ENCODE results near the gene SLC24A3. TPM values are rescaled to one million over a fixed set of nuclear protein-coding genes. Genes with fewer than 3 reads are reported as not detected.

The SLC24A3 gene
- total RNA-seq, 1 donor from 2014 or later, result not detected

- Mint-ChIP-seq H3K36me3 (ENCODE audit: low read depth) (no peaks in the 10 kb centered on the region), H3K27me3 (ENCODE audit: low read depth) (no peaks in the 10 kb centered on the region), H3K4me1 (ENCODE audit: low read depth) (no peaks in the 10 kb centered on the region), H3K27ac (no peak overlapping the region), H3K9me3 (no peaks in the 10 kb centered on the region), H3K4me3 (ENCODE audit: low read depth) (no peak overlapping the region)
- intact Hi-C loops (cut with micrococcal nuclease), result no loop called here
- DNase-seq (ENCODE audit: low spot score), result no peak
Measured at GRCh38 chr20:19405958-19406357, 193.5 kb downstream of the SLC24A3 start.

GRCh38 chr20:19406381-19406780 lies 193.9 kb downstream of the SLC24A3 start:
- DNase-seq (ENCODE audit: low spot score), result no peak
- H3K27me3 Mint-ChIP-seq (ENCODE audit: low read depth), result no peaks in the 10 kb centered on the region
- H3K4me1 Mint-ChIP-seq (ENCODE audit: low read depth), result no peaks in the 10 kb centered on the region
- H3K27ac Mint-ChIP-seq, result no peak overlapping the region
- no peak overlapping the region for H3K4me3 Mint-ChIP-seq (ENCODE audit: low read depth)
- intact Hi-C loops (cut with micrococcal nuclease), result no loop called here
- H3K9me3 Mint-ChIP-seq, result no peaks in the 10 kb centered on the region
- H3K36me3 Mint-ChIP-seq (ENCODE audit: low read depth), result no peaks in the 10 kb centered on the region

- Mint-ChIP-seq H3K27me3 (ENCODE audit: low read depth) (no peaks in the 10 kb centered on the region), H3K4me1 (ENCODE audit: low read depth) (no peaks in the 10 kb centered on the region), H3K36me3 (ENCODE audit: low read depth) (no peaks in the 10 kb centered on the region), H3K27ac (no peak overlapping the region), H3K9me3 (no peaks in the 10 kb centered on the region), H3K4me3 (ENCODE audit: low read depth) (no peak overlapping the region)
- DNase-seq (ENCODE audit: low spot score), result no peak
- intact Hi-C loops (cut with micrococcal nuclease), result no loop called here
Measured at GRCh38 chr20:19407196-19407595, 194.8 kb downstream of the SLC24A3 start.

GRCh38 chr20:19407736-19408135 lies 195.3 kb downstream of the SLC24A3 start:
- H3K27me3 Mint-ChIP-seq (ENCODE audit: low read depth), result no peaks in the 10 kb centered on the region
- H3K27ac Mint-ChIP-seq, result no peak overlapping the region
- intact Hi-C loops (cut with micrococcal nuclease), result no loop called here
- H3K9me3 Mint-ChIP-seq, result no peaks in the 10 kb centered on the region
- no peak for DNase-seq (ENCODE audit: low spot score)
- H3K4me3 Mint-ChIP-seq (ENCODE audit: low read depth), result no peak overlapping the region
- no peaks in the 10 kb centered on the region for H3K36me3 Mint-ChIP-seq (ENCODE audit: low read depth)
- H3K4me1 Mint-ChIP-seq (ENCODE audit: low read depth), result no peaks in the 10 kb centered on the region

- H3K9me3 Mint-ChIP-seq, result no peaks in the 10 kb centered on the region
- intact Hi-C loops (cut with micrococcal nuclease), result no loop called here
- H3K36me3 Mint-ChIP-seq (ENCODE audit: low read depth), result no peaks in the 10 kb centered on the region
- H3K27me3 Mint-ChIP-seq (ENCODE audit: low read depth), result no peaks in the 10 kb centered on the region
- no peak overlapping the region for H3K4me3 Mint-ChIP-seq (ENCODE audit: low read depth)
- DNase-seq (ENCODE audit: low spot score), result no peak
- no peaks in the 10 kb centered on the region for H3K4me1 Mint-ChIP-seq (ENCODE audit: low read depth)
- no peak overlapping the region for H3K27ac Mint-ChIP-seq
Measured at GRCh38 chr20:19408971-19409370, 196.5 kb downstream of the SLC24A3 start.

GRCh38 chr20:19411811-19412210 lies 199.4 kb downstream of the SLC24A3 start:
- Mint-ChIP-seq H3K36me3 (ENCODE audit: low read depth) (no peaks in the 10 kb centered on the region), H3K4me3 (ENCODE audit: low read depth) (no peak overlapping the region), H3K9me3 (no peaks in the 10 kb centered on the region), H3K4me1 (ENCODE audit: low read depth) (no peaks in the 10 kb centered on the region), H3K27ac (no peak overlapping the region), H3K27me3 (ENCODE audit: low read depth) (no peaks in the 10 kb centered on the region)
- DNase-seq (ENCODE audit: low spot score), result no peak
- intact Hi-C loops (cut with micrococcal nuclease), result no loop called here

- Mint-ChIP-seq H3K4me1 (ENCODE audit: low read depth) (no peaks in the 10 kb centered on the region), H3K9me3 (no peaks in the 10 kb centered on the region), H3K4me3 (ENCODE audit: low read depth) (no peak overlapping the region), H3K27me3 (ENCODE audit: low read depth) (no peaks in the 10 kb centered on the region), H3K36me3 (ENCODE audit: low read depth) (no peaks in the 10 kb centered on the region), H3K27ac (no peak overlapping the region)
- no peak for DNase-seq (ENCODE audit: low spot score)
- intact Hi-C loops (cut with micrococcal nuclease), result no loop called here
Measured at GRCh38 chr20:19412254-19412653, 199.8 kb downstream of the SLC24A3 start.

GRCh38 chr20:19414600-19414999 lies 202.2 kb downstream of the SLC24A3 start:
- H3K4me3 Mint-ChIP-seq (ENCODE audit: low read depth), result no peak overlapping the region
- H3K9me3 Mint-ChIP-seq, result peaks cover 6% of the 10 kb centered on the region
- no peaks in the 10 kb centered on the region for H3K27me3 Mint-ChIP-seq (ENCODE audit: low read depth)

GRCh38 chr20:19415786-19416185 lies 203.3 kb downstream of the SLC24A3 start:
- intact Hi-C loops (cut with micrococcal nuclease), result no loop called here
- H3K4me3 Mint-ChIP-seq (ENCODE audit: low read depth), result no peak overlapping the region
- no peaks in the 10 kb centered on the region for H3K27me3 Mint-ChIP-seq (ENCODE audit: low read depth)
- DNase-seq (ENCODE audit: low spot score), result no peak
- H3K27ac Mint-ChIP-seq, result no peak overlapping the region
- H3K36me3 Mint-ChIP-seq (ENCODE audit: low read depth), result no peaks in the 10 kb centered on the region
- peaks cover 6% of the 10 kb centered on the region for H3K9me3 Mint-ChIP-seq
- H3K4me1 Mint-ChIP-seq (ENCODE audit: low read depth), result no peaks in the 10 kb centered on the region

More at GRCh38 chr20:19414600-19414999, 202.2 kb downstream of the SLC24A3 start:
- H3K36me3 Mint-ChIP-seq (ENCODE audit: low read depth), result no peaks in the 10 kb centered on the region
- intact Hi-C loops (cut with micrococcal nuclease), result no loop called here
- H3K4me1 Mint-ChIP-seq (ENCODE audit: low read depth), result no peaks in the 10 kb centered on the region
- no peak for DNase-seq (ENCODE audit: low spot score)
- no peak overlapping the region for H3K27ac Mint-ChIP-seq

GRCh38 chr20:19416627-19417026 lies 204.2 kb downstream of the SLC24A3 start:
- Mint-ChIP-seq H3K9me3 (peaks cover 10% of the 10 kb centered on the region), H3K4me1 (ENCODE audit: low read depth) (no peaks in the 10 kb centered on the region), H3K27me3 (ENCODE audit: low read depth) (no peaks in the 10 kb centered on the region), H3K36me3 (ENCODE audit: low read depth) (no peaks in the 10 kb centered on the region), H3K4me3 (ENCODE audit: low read depth) (no peak overlapping the region), H3K27ac (no peak overlapping the region)
- intact Hi-C loops (cut with micrococcal nuclease), result no loop called here
- DNase-seq (ENCODE audit: low spot score), result no peak

GRCh38 chr20:19419396-19419795 lies 207.0 kb downstream of the SLC24A3 start:
- Mint-ChIP-seq H3K27ac (no peak overlapping the region), H3K27me3 (ENCODE audit: low read depth) (no peaks in the 10 kb centered on the region), H3K4me1 (ENCODE audit: low read depth) (no peaks in the 10 kb centered on the region), H3K4me3 (ENCODE audit: low read depth) (no peak overlapping the region), H3K9me3 (peaks cover 10% of the 10 kb centered on the region), H3K36me3 (ENCODE audit: low read depth) (no peaks in the 10 kb centered on the region)
- intact Hi-C loops (cut with micrococcal nuclease), result no loop called here
- DNase-seq (ENCODE audit: low spot score), result no peak

GRCh38 chr20:19423097-19423899 lies 210.9 kb downstream of the SLC24A3 start:
- no peak for DNase-seq (ENCODE audit: low spot score)
- no peaks in the 10 kb centered on the region for H3K4me1 Mint-ChIP-seq (ENCODE audit: low read depth)
- H3K36me3 Mint-ChIP-seq (ENCODE audit: low read depth), result no peaks in the 10 kb centered on the region
- H3K4me3 Mint-ChIP-seq (ENCODE audit: low read depth), result no peak overlapping the region
- intact Hi-C loops (cut with micrococcal nuclease), result no loop called here
- no peak overlapping the region for H3K27ac Mint-ChIP-seq
- H3K27me3 Mint-ChIP-seq (ENCODE audit: low read depth), result no peaks in the 10 kb centered on the region
- H3K9me3 Mint-ChIP-seq, result peaks cover 5% of the 10 kb centered on the region

- no peak for DNase-seq (ENCODE audit: low spot score)
- Mint-ChIP-seq H3K9me3 (peaks cover 5% of the 10 kb centered on the region), H3K4me1 (ENCODE audit: low read depth) (no peaks in the 10 kb centered on the region), H3K27me3 (ENCODE audit: low read depth) (no peaks in the 10 kb centered on the region), H3K4me3 (ENCODE audit: low read depth) (no peak overlapping the region), H3K36me3 (ENCODE audit: low read depth) (no peaks in the 10 kb centered on the region), H3K27ac (no peak overlapping the region)
- intact Hi-C loops (cut with micrococcal nuclease), result no loop called here
Measured at GRCh38 chr20:19423900-19424620, 211.6 kb downstream of the SLC24A3 start.

All from activated T-helper 2 cell treated with anti-CD3 and anti-CD28 coated beads, Interferon-gamma antibody, Interleukin-2, Interleukin-4, amounts not matched to agents 10 μg/mL and 5 μg/mL and 100 μg/mL, durations not matched to agents 14 hours and 24 hours and 36 hours (primary cell).